Stimulated activated CD4-positive, alpha-beta T cell treated with anti-CD3 and anti-CD28 coated beads, Interleukin-2, amount 100 ng/mL, for 48 hours (primary cell): Measurements from ENCODE around the gene SETBP1.

Experiments
- DNase-seq, 2 donors: peaks; one replicate each; pipeline ENCODE4 v3.0.0-alpha.2; 2020

The SETBP1 gene

GRCh38 chr18:45100321-45101105 lies 419.8 kb downstream of the SETBP1 start:
- DNase-seq = no peak

- DNase-seq = no peak
Observed at GRCh38 chr18:45102126-45102525, 421.4 kb downstream of the SETBP1 start.

GRCh38 chr18:45102863-45103262 lies 422.2 kb downstream of the SETBP1 start:
- no peak for DNase-seq

- DNase-seq = no peak
Observed at GRCh38 chr18:45103319-45104048, 422.8 kb downstream of the SETBP1 start.

GRCh38 chr18:45104049-45104395 lies 423.3 kb downstream of the SETBP1 start:
- no peak for DNase-seq

- no peak for DNase-seq
Observed at GRCh38 chr18:45106331-45106774, 425.7 kb downstream of the SETBP1 start.

- DNase-seq = no peak
Observed at GRCh38 chr18:45107425-45107824, 426.7 kb downstream of the SETBP1 start.

- no peak for DNase-seq
Observed at GRCh38 chr18:45108754-45109153, 428.1 kb downstream of the SETBP1 start.

GRCh38 chr18:45109271-45109670 lies 428.6 kb downstream of the SETBP1 start:
- no peak for DNase-seq

GRCh38 chr18:45109706-45110105 lies 429.0 kb downstream of the SETBP1 start:
- DNase-seq = no peak

- DNase-seq = no peak
Observed at GRCh38 chr18:45110577-45111501, 430.2 kb downstream of the SETBP1 start.

- no peak for DNase-seq
Observed at GRCh38 chr18:45111502-45111848, 430.8 kb downstream of the SETBP1 start.

GRCh38 chr18:45112682-45113081 lies 432.0 kb downstream of the SETBP1 start:
- no peak for DNase-seq

- no peak for DNase-seq
Observed at GRCh38 chr18:45116116-45116515, 435.4 kb downstream of the SETBP1 start.
